HG03558 (cell line): ENCODE measurements around the gene C10orf90.

Experiments
- ATAC-seq: cut with Tn5 transposase; IDR thresholded peaks from one replicate; pipeline ENCODE4 v1.9.1; 2021; ENCODE audit warnings: moderate number of reproducible peaks; ENCODE audit not compliant: unreplicated experiment; ENCODE audit errors: extremely low read depth

The C10orf90 gene

DNA sequence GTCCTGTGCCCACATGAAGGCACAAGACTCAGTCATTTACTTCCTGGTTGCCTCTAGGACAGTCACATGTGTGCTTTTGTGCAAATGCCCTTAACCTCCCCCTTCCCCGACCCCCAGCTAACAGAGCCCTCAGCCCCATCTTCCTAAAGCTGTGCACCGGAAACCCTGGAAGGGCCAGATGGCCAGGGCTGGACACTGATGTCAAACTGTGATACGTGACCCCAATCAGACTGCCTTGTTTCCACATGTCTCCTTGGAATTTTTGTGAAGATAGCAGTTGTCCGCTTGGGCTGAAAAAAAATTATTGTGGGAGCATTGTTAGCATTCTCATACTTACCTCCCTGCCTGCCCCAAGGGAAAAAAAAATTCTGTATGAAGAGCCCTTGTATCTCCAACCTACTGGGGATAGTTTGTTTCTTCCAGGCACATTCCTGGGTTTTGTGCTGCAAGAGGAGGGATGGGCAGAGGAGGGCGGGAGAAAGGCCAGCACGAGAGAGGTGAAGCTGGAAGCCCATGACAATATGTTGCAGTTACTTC, 265.2 kb downstream of the C10orf90 start:
- no peak for ATAC-seq

DNA sequence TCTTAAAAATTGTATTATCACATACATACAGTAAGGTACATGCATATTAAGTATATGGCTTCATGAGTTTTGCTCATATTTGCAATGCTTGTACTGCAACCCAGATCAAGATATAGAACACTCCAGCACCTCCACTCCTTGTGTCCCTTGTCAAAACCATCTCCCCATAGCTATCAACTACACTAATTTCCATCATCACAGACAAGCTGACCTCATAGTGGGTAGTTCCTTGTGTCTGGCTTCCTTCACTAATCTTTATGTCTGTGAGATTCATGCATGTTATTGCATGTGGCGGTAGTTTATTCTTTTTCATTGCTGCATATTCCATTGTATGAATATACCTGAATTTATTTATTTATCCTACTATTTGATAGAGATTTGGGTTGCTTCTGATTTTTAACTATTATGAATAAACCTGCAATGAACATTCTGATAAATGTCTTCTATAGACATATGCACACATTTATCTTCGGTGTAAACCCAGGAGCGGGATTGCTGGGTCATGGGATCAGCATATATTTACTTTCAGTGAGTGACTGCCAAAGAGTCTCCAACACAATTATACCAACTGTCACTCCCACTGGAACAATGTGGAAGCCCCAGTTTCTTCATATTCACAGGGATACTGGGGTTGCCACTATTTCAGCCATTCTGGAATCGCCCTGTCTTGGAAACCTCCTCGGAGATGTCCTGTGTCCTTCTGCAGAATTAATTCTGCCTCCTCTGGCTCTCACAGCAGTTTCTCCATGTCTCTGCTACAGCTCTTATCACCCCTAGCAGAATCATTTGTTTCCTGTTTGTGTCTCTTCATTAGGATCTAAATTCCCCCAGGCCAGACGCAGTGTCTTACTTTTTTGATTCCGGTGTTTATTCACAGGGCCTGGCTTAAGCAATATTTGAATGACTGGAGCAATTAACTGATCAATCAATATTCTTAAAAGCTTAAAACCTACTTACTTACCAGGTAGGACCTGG, 267.5 kb downstream of the C10orf90 start:
- no peak for ATAC-seq

DNA sequence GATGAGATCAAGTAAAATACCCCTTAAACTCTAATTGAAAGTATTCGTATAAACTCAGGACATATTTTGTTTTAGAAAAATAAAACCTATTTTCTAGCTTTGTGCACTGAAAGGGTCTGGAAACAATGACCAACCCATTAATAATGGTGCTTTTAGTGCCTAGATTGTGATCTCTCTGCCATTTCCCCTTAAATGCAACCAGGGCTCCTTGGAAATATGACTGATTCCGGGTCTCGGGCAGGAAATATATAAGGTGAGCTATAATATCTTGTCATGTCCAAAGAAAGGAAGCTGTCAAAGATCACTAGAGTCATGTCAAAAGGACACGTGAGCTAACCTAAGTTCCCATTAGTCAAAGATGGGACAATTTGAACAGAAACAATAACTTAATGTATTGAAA, 269.9 kb downstream of the C10orf90 start:
- ATAC-seq, result no peak

DNA sequence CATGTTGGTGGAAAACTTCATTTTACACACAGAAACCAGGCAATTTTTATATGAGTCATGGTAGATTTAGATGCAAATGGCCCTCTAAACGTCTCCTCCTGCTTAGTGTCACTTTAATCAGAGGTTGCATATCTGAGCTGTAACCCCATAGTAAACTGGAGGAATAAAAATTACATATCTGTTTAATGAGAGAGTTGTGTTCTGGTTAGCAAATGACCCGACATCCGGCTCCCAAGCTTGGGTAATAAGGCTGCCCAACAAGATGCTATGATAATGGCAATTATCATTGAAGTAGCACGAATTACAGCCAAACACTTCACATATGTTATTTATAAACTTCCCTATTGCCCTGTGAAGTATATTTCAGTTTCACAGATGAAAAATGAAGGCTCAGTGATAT, 271.6 kb downstream of the C10orf90 start:
- no peak for ATAC-seq

DNA sequence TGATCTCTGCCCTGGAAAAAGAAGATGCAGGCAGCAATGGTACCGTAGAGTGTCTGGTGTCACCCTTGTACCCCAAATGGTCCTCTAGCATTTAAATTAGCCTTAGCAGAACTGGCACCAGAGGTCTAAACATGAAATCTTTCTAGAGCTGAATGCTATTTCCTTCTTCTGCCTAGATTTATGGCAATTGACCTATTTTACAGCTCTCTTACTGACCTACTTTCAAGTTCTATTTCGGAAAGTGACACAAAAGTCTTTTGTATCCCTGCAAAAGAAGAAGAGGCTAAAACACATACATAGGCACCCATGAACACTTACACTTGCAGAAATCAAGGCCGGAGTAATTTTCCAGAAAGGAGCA, 272.1 kb downstream of the C10orf90 start:
- ATAC-seq, result no peak

DNA sequence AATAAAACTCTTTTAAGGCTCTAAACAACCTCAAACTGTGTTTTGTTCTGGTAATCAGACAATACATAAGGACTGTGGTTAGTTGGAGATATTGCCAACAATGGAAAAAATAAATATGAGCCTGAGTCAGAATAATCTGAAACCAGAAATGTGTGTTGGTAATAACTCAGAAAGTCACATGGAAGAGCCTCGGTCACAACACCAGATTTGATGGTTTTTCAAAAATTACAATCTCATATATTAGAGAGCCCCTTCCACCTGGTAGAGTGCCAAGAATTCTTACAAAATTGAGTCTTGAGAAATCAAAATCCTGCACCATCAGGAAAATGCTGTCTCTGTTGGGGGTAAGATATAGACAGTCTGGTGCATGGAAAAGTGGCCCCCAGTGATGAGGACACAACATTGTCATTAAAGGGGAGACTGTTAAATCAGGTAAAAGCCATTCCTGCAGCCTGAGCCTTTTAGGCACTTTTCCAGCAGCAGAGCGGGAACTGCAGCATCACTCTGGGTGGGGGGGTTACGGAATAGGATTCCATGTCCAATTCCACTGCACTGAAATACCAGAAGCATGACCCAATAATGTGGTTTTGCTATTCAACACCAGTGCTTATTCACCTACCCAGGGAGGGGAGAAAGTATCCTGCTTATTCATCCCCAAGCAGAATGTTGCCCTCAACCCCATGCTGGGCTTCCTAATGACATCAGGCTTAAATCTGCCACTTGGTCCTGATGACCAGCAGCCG, 272.7 kb downstream of the C10orf90 start:
- no peak for ATAC-seq

DNA sequence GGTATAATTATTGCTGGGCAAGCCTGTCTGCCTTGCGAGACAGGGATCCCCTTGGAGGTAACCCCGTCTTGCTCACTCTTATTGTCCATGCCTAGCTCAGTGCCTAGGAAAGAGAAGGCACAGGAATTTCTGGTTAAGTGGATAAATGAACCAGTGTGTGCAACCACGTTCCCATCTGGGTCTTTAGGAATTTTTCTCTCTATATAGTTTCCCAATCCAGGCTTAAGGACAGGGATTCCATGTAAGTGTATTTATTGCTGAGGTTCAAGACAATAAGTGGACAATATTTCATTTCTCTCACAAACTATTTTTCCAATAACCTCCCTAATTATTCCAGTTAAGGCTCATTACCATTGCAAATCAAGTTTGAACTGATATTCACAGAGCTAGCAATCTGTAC, 273.3 kb downstream of the C10orf90 start:
- ATAC-seq, result no peak

DNA sequence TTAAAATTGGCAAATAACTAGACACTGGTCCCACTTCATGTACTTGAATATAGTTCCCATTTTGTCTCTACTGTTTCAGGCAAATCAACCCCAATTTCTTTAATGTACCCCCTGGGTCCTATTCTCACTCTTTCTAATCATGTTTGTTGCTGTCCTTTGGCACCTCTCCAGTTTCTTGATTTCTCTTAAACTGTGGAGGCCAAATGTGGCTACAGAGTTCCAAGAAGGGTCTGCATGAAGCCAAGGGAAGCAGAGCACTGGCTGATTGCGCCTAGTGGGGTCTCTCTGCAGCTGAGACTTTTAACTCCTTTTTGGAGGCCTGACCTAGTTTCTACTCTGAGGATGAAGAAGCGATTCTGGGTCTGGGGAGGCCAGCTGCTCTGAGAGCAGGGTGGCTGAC, 275.5 kb downstream of the C10orf90 start:
- ATAC-seq, result no peak

DNA sequence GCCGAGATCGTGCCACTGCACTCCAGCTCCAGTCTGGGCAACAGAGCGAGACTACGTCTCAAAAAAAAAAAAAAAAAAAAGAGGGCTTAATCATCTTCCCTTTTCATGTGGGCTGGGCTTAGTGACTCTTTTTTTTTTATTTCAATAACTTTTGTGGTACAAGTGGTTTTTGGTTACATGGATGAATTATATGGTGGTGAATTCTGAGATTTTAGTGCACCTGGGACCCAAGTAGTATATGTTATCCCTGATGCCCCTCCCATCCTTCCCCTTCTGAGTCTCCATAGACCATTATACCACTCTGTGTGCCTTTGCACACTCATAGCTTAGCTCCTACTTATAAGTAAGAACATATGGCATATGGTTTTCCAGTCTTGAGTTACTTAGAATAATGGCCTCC, 277.4 kb downstream of the C10orf90 start:
- no peak for ATAC-seq

DNA sequence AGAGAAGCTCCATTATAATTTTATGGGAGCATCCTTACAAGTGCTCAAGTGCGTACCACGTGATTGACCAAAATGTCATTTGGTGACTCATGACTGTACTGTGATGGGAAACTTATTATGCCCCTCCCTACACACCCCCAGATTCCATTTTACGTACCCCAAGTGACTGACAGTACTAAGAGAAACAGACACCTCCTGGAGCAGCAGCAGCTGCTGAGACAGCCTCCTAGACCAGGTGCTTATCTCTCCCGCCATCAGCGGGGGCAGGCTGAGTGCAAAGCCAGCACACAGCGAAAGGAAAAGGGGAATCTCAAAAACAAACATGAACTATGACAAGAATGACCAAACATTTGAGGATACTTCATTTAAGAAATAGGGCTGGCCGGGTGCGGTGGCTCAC, 278.0 kb downstream of the C10orf90 start:
- no peak for ATAC-seq

DNA sequence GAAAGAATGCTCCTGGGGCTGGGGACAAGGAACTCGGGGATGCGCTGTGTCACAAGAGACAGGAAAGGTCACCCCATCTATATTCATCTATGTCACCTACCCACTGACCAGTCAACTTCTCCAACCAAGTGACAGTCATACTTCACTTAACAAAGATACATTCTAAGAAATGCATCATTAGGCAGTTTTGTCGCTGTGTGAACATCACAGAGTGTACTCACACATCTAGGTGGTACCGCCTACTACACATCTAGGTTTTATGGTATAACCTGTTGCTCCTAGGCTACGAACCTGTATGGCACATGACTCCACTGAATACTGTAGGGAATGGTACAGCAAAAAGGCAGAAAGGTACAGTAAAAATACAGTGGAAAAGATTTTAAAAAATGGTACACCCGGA, 278.4 kb downstream of the C10orf90 start:
- ATAC-seq, result no peak

DNA sequence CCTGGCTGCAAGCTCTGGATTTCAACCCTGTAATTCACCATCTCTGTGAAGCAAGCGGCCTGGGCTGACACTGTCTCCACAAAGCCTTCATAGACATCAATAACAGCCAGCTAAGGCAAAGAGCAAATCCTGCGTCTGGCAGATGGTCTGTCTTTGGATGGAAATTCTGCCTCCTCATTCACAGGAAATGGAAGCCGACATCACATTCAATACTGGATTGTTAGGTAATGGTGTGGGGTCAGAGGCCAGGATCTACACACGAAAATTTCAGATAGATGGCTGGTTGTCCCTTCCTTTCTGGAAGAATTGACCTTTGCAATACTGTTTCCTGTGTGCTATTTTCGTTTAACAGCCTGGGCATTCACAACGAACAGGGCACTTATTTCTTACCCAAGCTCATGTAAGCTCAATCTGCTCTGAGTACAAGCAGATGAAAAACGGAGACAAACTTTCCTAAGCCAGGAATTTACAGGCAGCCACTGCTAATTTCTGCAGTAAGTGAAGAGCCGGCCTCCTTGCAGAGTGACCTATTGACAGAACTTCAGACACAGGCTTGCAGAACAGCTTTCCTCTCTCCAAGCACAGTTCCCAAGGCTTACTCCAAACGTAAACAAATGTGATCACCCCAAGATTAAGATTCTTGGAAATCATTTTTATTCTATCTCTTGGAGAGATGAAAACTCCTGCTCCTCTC, 279.2 kb downstream of the C10orf90 start:
- no peak for ATAC-seq

DNA sequence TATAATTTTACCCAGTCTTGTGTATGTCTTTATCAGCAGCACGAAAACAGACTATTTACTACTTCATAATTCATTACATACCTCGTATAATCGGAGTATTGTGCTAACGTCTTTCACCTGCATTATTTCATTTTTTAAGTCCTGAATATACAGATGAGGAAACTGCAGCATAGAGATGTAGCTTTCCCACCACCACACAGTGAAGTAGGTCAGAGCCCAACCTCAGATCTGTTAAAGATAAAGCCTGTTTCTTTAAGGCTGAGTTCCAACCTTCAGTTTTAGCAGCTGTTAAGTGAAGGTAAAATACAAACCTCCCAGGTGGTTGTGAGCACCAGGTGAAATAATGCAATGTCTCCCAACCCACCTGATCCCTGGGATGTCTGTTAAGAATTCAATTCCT, 280.2 kb downstream of the C10orf90 start:
- ATAC-seq, result no peak

DNA sequence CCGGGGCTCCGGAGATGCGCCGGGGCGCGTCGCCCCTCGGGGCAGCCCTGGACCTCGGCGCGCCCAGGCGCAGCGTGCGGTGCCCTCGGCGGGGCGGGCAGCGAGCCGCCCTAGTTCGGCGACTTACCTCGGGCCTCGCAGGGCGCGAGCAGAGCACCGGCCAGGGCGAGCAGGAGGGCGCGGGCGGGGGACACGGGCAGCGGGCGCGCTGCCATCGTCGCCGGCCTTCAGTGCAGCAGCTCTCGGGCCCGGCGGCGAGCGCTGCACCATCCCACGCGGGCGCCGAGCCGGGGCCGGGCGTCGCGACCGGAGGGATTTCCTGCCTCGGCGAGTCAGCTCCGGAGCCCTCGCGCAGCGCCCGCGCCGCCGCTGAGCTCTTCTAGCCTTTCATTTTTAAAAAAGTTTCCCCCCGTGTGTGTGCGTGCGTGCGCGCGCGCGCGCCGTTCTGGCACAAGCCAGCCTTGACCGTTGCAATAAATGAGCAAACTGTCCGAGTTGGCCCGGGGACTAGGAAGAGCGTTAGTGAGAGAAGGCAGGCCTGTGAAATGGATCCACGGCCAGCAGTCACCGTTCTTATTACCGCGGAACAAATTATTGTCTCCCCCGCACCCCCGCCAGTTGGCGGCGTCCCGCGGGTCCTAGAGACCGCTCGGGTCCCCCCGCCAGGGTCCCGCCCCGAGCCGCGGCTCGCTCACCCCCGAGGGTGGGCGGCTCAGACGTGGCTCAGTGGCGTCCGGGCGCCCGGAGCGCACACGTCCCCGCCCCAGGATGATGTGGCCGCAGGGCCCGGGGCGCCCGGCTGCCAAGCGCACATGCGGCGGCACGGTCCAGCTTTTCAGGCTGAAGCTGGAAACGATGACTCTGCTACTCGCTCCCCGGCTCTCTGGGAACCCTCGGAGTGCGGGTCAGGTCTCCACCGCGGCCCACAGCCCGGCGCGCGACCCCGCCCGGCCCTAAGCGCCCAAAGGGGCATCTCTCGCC, 282.3 kb downstream of the C10orf90 start, which contains the start of gene ADAM12:
ADAM12 (minus strand) TSS at position 547 of the 981 bp plus-strand sequence; CDS start at position 215, 332 bp downstream.
- ATAC-seq, result no peak

DNA sequence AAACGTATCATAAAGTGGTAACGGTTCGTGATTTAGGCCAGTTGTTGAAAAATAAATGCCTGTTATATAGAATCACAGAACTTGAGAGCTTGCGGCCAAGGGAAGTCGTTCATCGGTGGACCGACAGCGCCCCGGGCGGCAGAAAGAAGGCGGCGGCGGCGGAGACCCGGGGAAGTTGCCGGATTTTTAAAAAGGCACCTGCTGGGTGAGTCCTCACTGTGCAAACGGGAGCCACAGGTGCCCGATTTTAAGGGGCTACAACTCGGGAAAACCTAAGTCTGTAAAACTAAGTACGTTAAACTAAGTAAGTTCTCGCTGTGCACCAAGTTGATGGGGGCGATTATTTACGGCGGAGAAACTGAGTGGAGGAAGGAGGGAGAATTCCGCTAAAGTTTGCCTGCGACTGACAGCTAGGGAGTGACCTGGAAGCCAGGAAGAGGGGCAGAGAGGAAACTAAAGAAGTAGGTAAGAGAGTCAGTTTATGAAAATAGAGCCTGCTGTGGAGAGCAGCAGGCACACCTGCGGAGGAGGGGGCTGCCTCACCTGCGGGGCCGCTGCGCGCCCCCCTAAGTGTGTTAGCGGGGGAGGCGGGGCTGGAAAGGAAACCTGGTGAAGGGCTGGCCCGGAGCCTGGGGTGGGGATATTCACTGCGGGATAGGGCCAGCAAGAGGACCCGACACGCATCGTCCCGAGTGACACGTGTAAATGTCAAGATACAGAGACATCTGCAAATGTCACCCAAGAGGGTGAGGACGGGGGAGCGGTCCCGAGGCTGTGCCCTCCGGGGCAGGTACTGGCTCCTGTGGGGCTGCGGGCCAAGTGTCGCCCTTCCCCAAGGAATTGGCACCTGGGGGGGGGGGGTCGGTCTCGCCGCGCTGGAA, 283.2 kb downstream of the C10orf90 start:
- ATAC-seq, result no peak

DNA sequence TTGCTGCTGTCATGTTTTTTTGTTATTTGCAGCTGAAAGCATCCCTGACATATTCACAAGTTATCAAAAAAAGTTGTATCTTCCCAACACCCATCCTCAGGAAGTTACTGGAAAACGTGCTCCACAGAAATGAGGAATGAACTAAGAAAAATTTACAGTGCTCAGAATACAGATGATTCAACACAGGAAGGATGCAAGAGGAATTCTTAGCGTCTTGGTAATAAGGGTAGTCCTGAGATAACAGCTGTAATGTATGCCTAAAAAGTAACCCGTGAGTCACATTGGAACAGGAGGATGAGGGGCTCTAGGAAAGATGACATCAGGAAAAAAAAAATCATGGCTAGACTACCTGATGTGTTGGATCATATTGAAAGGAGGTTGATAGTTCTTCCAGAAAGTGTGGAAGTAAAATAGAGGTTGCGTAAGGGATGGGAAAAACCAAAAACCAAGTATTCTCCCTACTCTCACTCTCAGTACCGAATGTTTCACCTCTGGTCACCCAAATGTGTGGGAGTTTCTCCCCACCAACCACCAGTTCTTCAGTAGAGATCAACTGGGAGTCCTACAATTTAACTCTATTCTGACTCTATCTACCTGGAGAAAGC, 286.1 kb downstream of the C10orf90 start:
- ATAC-seq, result no peak

DNA sequence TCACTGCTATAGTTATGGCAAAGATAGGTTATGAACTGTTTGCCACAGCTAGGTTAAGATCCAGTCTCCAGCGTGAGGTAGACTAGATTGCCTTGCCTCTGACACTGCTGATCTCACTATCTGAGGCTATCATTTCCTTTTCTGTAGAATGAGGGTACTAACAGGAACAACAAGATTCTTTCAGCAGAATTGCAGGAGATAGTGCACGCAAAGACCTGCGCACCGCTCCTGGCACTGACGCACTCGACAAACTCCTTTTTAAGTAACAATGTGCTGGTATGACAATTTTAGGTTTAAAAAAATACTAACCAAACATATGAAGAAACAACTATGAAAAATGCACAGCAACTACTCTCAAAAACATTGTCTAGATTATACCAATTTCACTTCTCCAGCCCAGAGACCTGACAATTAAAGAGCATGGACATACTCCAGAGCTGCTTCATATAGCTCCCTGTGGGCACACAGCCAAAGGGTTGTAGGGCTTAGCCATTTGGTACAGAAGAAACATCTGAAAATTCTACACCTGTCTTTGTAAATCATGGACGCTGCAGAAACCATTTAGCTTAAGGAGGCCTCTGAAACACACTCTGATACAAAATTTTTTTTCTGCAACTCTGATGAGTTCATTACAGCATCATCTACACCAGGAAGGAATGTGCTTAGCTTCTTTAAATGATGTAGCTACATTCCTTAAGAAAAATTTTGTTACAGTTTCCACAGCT, 290.0 kb downstream of the C10orf90 start:
- no peak for ATAC-seq
